Trophoblast cell (in vitro differentiated cells and primary cell): ENCODE data around the gene FERMT2.

Experiments used
- DNase-seq, 2 donors: peaks; one replicate each; pipeline ENCODE4 v3.0.0-alpha.2; 2016
- H2AFZ ChIP-seq: 2 replicates; pipeline ENCODE4 v1.6.1; 2013; ENCODE audit warnings: low read length, moderate library complexity, mild to moderate bottlenecking; ENCODE audit not compliant: insufficient read depth, poor library complexity
- H2AK5ac ChIP-seq: 2 replicates; pipeline ENCODE4 v1.6.1; 2013; ENCODE audit warnings: mild to moderate bottlenecking, low read length
- H2BK120ac ChIP-seq: 2 replicates; pipeline ENCODE4 v1.6.1; 2013; ENCODE audit warnings: low read length, mild to moderate bottlenecking, moderate library complexity; ENCODE audit not compliant: insufficient read depth, poor library complexity
- H2BK12ac ChIP-seq: 2 replicates; pipeline ENCODE4 v1.6.1; 2013; ENCODE audit warnings: mild to moderate bottlenecking, low read length, moderate library complexity
- H2BK5ac ChIP-seq: 2 replicates; pipeline ENCODE4 v1.6.1; 2013; ENCODE audit warnings: low read length, low read depth, moderate library complexity, mild to moderate bottlenecking; ENCODE audit not compliant: poor library complexity
- H3K14ac ChIP-seq: 2 replicates; pipeline ENCODE4 v1.6.1; 2013; ENCODE audit warnings: mild to moderate bottlenecking, low read length
- H3K18ac ChIP-seq: 2 replicates; pipeline ENCODE4 v1.6.1; 2013; ENCODE audit warnings: mild to moderate bottlenecking, low read length
- H3K23ac ChIP-seq: 2 replicates; pipeline ENCODE4 v1.6.1; 2013; ENCODE audit warnings: low read length
- H3K27ac ChIP-seq: 2 replicates; pipeline ENCODE4 v1.5.1; 2013; ENCODE audit warnings: low read depth, mild to moderate bottlenecking, inconsistent platforms, low read length, moderate library complexity
- H3K27me3 ChIP-seq: 2 replicates; pipeline ENCODE4 v1.6.1; 2013; ENCODE audit warnings: inconsistent platforms, mild to moderate bottlenecking, low read length, moderate library complexity; ENCODE audit not compliant: insufficient read depth
- H3K36me3 ChIP-seq, 2 experiments: 1 replicate in 1 of 2; 2 replicates in 1 of 2; pipeline ENCODE4 v1.6.1; 2013; ENCODE audit warnings: low read length in 2 of 2, mild to moderate bottlenecking in 2 of 2, moderate library complexity in 1 of 2; ENCODE audit not compliant: insufficient read depth in 2 of 2, control insufficient read depth in 1 of 2
- H3K4ac ChIP-seq: 2 replicates; pipeline ENCODE4 v1.6.1; 2013; ENCODE audit warnings: low read depth, mild to moderate bottlenecking, low read length, moderate library complexity
- H3K4me1 ChIP-seq, 2 experiments: 1 replicate in 1 of 2; 2 replicates in 1 of 2; pipeline ENCODE4 v1.6.1; 2013; ENCODE audit warnings: low read length in 2 of 2, mild to moderate bottlenecking in 2 of 2, moderate library complexity in 1 of 2; ENCODE audit not compliant: insufficient read depth in 2 of 2, control insufficient read depth in 1 of 2
- H3K4me2 ChIP-seq: 2 replicates; pipeline ENCODE4 v1.6.1; 2013; ENCODE audit warnings: inconsistent platforms, mild to moderate bottlenecking, low read length, moderate library complexity
- H3K4me3 ChIP-seq: 2 replicates; pipeline ENCODE4 v1.5.1; 2013; ENCODE audit warnings: mild to moderate bottlenecking, low read depth, low read length, inconsistent platforms
- H3K79me1 ChIP-seq: one replicate; pipeline ENCODE4 v1.6.1; 2013; ENCODE audit warnings: low read length
- H3K79me2 ChIP-seq: 2 replicates; pipeline ENCODE4 v1.6.1; 2013; ENCODE audit warnings: low read length, mild to moderate bottlenecking; ENCODE audit not compliant: control insufficient read depth, insufficient read depth, poor library complexity
- H3K9ac ChIP-seq: 2 replicates; pipeline ENCODE4 v1.6.1; 2013; ENCODE audit warnings: mild to moderate bottlenecking, low read length
- H3K9me3 ChIP-seq: 2 replicates; pipeline ENCODE4 v1.6.1; 2013; ENCODE audit warnings: low read depth, mild to moderate bottlenecking, control low read depth, inconsistent platforms, low read length; ENCODE audit not compliant: insufficient read depth
- H4K12ac ChIP-seq: 2 replicates; pipeline ENCODE4 v1.6.1; 2013; ENCODE audit warnings: low read depth, mild to moderate bottlenecking, low read length, moderate library complexity
- H4K8ac ChIP-seq: 2 replicates; pipeline ENCODE4 v1.6.1; 2013; ENCODE audit warnings: low read depth, mild to moderate bottlenecking, low read length, moderate library complexity
- H4K91ac ChIP-seq: one replicate; pipeline ENCODE4 v1.6.1; 2013; ENCODE audit warnings: low read depth, mild to moderate bottlenecking, low read length, moderate library complexity
- WGBS: extraction: QIAGEN DNeasy Blood & Tissue Kit; methylation state at CpG from one replicate; pipeline ENCODE4 v1.1.7; 2013; ENCODE audit warnings: missing lambda C conversion rate; ENCODE audit not compliant: insufficient read length, insufficient coverage; ENCODE audit errors: extremely low coverage; 5-methylcytosine and 5-hydroxymethylcytosine counted together

The FERMT2 gene

DNA sequence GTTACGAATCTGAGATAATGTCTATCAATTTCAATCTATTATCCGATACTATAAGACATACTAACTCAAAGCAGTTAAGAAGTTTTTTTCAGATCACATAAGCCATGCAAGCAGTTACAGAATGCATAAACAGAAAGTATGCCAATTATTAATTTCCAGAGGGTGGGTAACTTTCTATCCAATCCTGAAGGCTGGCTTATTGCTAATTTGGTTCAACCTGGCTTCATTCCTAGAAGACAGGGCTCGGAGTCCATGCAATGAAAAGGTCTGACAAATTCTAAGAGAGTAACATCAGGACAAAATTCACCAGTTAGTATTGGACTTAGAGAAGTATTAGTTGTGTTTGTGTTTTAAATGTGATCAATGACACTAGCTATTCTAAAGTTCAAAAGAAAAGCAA lies 15.0 kb downstream of the FERMT2 start:
- Histone ChIP-seq H2BK5ac (no peak overlapping the region), H4K8ac (no peak overlapping the region), H2BK12ac (no peak overlapping the region), H3K9me3 (no peaks in the 10 kb centered on the region), H4K12ac (no peak overlapping the region), H3K27me3 (no peaks in the 10 kb centered on the region), H3K4ac (no peak overlapping the region), H2AFZ (no peak overlapping the region), H3K4me1 (no peaks in the 10 kb centered on the region), H4K91ac (no peak overlapping the region), H3K27ac (no peak overlapping the region), H3K9ac (no peak overlapping the region), H3K79me2 (no peaks in the 10 kb centered on the region), H3K4me3 (no peak overlapping the region), H3K4me2 (no peak overlapping the region), H3K23ac (no peak overlapping the region), H3K14ac (no peak overlapping the region), H3K36me3 (no peaks in the 10 kb centered on the region), H3K18ac (no peak overlapping the region), H2BK120ac (no peak overlapping the region), H2AK5ac (no peak overlapping the region), H3K79me1 (no peaks in the 10 kb centered on the region)
- DNase-seq = no peak
- no CpG with 5 or more reads among the region's 3 CpGs for WGBS

DNA sequence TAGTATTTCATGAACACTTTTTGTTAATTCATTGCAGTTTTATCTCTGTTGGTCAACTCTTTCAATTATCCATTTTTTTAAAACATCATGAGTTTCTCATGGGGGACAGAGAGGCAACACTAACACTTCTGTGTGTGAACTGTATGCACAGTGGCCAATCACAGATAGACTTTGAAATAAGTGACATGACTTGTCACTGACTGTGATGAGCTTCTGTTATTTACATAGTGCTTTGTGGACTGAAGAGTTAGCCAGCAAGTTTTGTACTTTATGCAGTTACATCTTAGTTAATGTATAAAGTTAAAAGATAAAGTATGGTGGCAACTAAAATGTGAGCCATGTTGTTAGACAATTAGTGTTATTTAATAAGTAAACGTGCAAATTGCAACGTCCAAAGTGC lies 16.1 kb downstream of the FERMT2 start:
- H3K9me3 ChIP-seq = no peaks in the 10 kb centered on the region
- no peak overlapping the region for H3K18ac ChIP-seq
- no peaks in the 10 kb centered on the region for H3K36me3 ChIP-seq
- H3K4me3 ChIP-seq = no peak overlapping the region
- H3K79me2 ChIP-seq = no peaks in the 10 kb centered on the region
- no peak overlapping the region for H3K14ac ChIP-seq
- H3K79me1 ChIP-seq = no peaks in the 10 kb centered on the region
- no CpG with 5 or more reads among the region's 2 CpGs for WGBS
- no peak overlapping the region for H2BK5ac ChIP-seq
- no peak overlapping the region for H4K91ac ChIP-seq
- no peak overlapping the region for H3K23ac ChIP-seq
- no peaks in the 10 kb centered on the region for H3K4me1 ChIP-seq
- no peak overlapping the region for H2BK12ac ChIP-seq
- H2BK120ac ChIP-seq = no peak overlapping the region
- H3K4ac ChIP-seq = no peak overlapping the region
- no peaks in the 10 kb centered on the region for H3K27me3 ChIP-seq
- H4K12ac ChIP-seq = no peak overlapping the region
- no peak for DNase-seq
- H2AFZ ChIP-seq = no peak overlapping the region
- H4K8ac ChIP-seq = no peak overlapping the region
- no peak overlapping the region for H3K9ac ChIP-seq
- H3K27ac ChIP-seq = no peak overlapping the region
- H3K4me2 ChIP-seq = no peak overlapping the region
- H2AK5ac ChIP-seq = no peak overlapping the region

- WGBS = no CpG with 5 or more reads among the region's 4 CpGs
- no peaks in the 10 kb centered on the region for H3K27me3 ChIP-seq
- H3K4me3 ChIP-seq = no peak overlapping the region
- no peak overlapping the region for H4K8ac ChIP-seq
- H3K9ac ChIP-seq = no peak overlapping the region
- no peak overlapping the region for H3K14ac ChIP-seq
- H3K4me1 ChIP-seq = peaks cover 0 to 2% of the 10 kb centered on the region in 2 experiments
- no peaks in the 10 kb centered on the region for H3K36me3 ChIP-seq
- no peak overlapping the region for H2BK5ac ChIP-seq
- peak overlapping the region; percentile 82 for H3K4ac ChIP-seq
- H4K12ac ChIP-seq = no peak overlapping the region
- H2AK5ac ChIP-seq = no peak overlapping the region
- H3K79me1 ChIP-seq = no peaks in the 10 kb centered on the region
- H3K23ac ChIP-seq = no peak overlapping the region
- no peak overlapping the region for H2BK12ac ChIP-seq
- H2BK120ac ChIP-seq = no peak overlapping the region
- peaks cover 8% of the 10 kb centered on the region for H3K79me2 ChIP-seq
- no peak overlapping the region for H2AFZ ChIP-seq
- DNase-seq = no peak
- no peak overlapping the region for H3K18ac ChIP-seq
- no peak overlapping the region for H3K4me2 ChIP-seq
- H3K9me3 ChIP-seq = no peaks in the 10 kb centered on the region
- no peak overlapping the region for H3K27ac ChIP-seq
- no peak overlapping the region for H4K91ac ChIP-seq
These were observed 21.6 kb downstream of the FERMT2 start for GRCh38 chr14:52929192-52929807.

- WGBS = no CpG with 5 or more reads among the region's 3 CpGs
- H4K12ac ChIP-seq = no peak overlapping the region
- peak overlapping the region; percentile 22 for H3K4ac ChIP-seq
- H4K8ac ChIP-seq = no peak overlapping the region
- no peaks in the 10 kb centered on the region for H3K36me3 ChIP-seq
- H4K91ac ChIP-seq = no peak overlapping the region
- H3K4me1 ChIP-seq = peaks cover 0 to 7% of the 10 kb centered on the region in 2 experiments
- H3K14ac ChIP-seq = no peak overlapping the region
- H3K23ac ChIP-seq = no peak overlapping the region
- H3K4me3 ChIP-seq = no peak overlapping the region
- no peak overlapping the region for H2BK12ac ChIP-seq
- peaks cover 8% of the 10 kb centered on the region for H3K79me2 ChIP-seq
- DNase-seq = no peak
- H3K9me3 ChIP-seq = no peaks in the 10 kb centered on the region
- no peak overlapping the region for H3K4me2 ChIP-seq
- no peak overlapping the region for H3K18ac ChIP-seq
- H3K27ac ChIP-seq = no peak overlapping the region
- H3K27me3 ChIP-seq = no peaks in the 10 kb centered on the region
- H2BK120ac ChIP-seq = no peak overlapping the region
- H3K9ac ChIP-seq = no peak overlapping the region
- no peak overlapping the region for H2AK5ac ChIP-seq
- H2AFZ ChIP-seq = no peak overlapping the region
- H3K79me1 ChIP-seq = no peaks in the 10 kb centered on the region
- H2BK5ac ChIP-seq = no peak overlapping the region
These were observed 23.9 kb downstream of the FERMT2 start for GRCh38 chr14:52926953-52927352.
